ENCODE results near the gene EIF6.

DNA sequence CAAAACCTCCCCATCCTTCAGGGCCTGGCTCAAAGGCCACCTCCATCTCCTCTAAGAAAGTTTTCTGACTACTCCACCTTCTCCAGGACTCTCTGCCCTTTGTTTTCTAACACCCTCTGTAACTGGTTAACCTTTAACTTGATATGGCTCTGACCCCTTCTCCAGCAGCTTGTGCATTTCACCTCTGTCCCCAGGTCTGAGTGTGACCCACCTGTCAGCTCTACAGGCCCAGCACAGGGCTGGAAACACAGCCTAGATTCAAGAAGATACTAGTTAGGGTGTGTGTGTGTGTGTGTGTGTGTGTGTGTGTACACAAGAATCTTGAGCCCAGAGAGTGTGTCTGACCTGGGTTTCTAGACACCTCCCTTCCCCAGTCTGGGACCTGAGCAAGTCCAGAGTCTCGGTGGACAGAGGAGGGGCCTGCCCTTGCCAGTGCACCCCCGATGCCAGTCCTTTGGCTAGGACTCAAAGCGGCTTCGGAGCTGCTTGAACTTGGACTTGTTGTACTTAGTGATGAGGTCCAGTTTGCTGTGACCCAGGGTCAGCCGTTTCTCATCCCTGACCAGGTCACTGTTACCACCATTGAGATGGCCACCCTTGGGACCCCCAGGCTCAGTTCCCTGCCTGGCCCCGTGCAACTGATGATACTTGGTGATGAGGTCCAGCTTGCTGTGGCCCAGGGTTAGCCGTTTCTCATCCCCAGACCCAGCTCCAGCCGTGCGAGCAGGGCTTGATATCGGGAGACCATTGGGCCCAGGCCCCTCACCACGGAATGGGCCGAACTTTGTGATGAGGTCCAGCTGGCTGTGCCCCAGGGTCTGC lies 1.7 kb upstream of the EIF6 start:
- TF ChIP-seq, protein P1, sequence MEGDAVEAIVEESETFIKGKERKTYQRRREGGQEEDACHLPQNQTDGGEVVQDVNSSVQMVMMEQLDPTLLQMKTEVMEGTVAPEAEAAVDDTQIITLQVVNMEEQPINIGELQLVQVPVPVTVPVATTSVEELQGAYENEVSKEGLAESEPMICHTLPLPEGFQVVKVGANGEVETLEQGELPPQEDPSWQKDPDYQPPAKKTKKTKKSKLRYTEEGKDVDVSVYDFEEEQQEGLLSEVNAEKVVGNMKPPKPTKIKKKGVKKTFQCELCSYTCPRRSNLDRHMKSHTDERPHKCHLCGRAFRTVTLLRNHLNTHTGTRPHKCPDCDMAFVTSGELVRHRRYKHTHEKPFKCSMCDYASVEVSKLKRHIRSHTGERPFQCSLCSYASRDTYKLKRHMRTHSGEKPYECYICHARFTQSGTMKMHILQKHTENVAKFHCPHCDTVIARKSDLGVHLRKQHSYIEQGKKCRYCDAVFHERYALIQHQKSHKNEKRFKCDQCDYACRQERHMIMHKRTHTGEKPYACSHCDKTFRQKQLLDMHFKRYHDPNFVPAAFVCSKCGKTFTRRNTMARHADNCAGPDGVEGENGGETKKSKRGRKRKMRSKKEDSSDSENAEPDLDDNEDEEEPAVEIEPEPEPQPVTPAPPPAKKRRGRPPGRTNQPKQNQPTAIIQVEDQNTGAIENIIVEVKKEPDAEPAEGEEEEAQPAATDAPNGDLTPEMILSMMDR (IDR thresholded peaks at IDR 0.05 in 8 of 11, conservative IDR thresholded peaks at IDR 0.05 in 3 of 11): no peak
- no peak for TF ChIP-seq POLR2AphosphoS5 (IDR thresholded peaks at IDR 0.05)
- TF ChIP-seq POLR2A (IDR thresholded peaks at IDR 0.05): no peak
